Ovary (tissue), 3 donors: ENCODE results near the gene BST1.

Experiments
- CTCF ChIP-seq, 3 donors: fragments of 450-650 bp in 2 of 3; fragments of 200-600 bp in 1 of 3; IDR thresholded peaks; one replicate each; pipeline versions ENCODE4 v1.5.1 to v1.8.0; 2016 to 2022; ENCODE audit warnings: antibody characterized with exemption in 3 of 3, mild to moderate bottlenecking in 1 of 3
- EP300 ChIP-seq: sonication (generic); formaldehyde crosslinking; IDR thresholded peaks from one replicate; pipeline ENCODE4 v1.6.1; 2017; ENCODE audit warnings: antibody characterized with exemption
- POLR2A ChIP-seq: fragments of 450-650 bp; IDR thresholded peaks from one replicate; pipeline ENCODE4 v1.6.1; 2017; ENCODE audit warnings: antibody characterized with exemption, mild to moderate bottlenecking, moderate library complexity
- donor health status: DM: no; HTN: no; CAD: no.

- TF ChIP-seq EP300 (no peak), CTCF (IDR thresholded peaks at IDR 0.05) (no peak), POLR2A (no peak)
Measured at GRCh38 chr4:15695729-15696128, 7.1 kb upstream of the BST1 start.
